Epithelial cell of esophagus (primary cell): ENCODE data around the gene RYR1.

Experiments used
- DNase-seq: peaks from one replicate; pipeline ENCODE4 v3.0.0; 2010; ENCODE audit warnings: low read depth
- H3K4me3 ChIP-seq: 2 replicates; pipeline ENCODE4 v1.5.1; 2011; ENCODE audit warnings: mild to moderate bottlenecking, low read length, control low read depth
- CTCF ChIP-seq: IDR thresholded peaks from 2 replicates; pipeline ENCODE4 v1.5.1; 2011; ENCODE audit warnings: low read depth, mild to moderate bottlenecking, low read length, control low read depth, inconsistent platforms; ENCODE audit not compliant: insufficient read depth; ENCODE audit errors: missing control alignments

The RYR1 gene

DNA sequence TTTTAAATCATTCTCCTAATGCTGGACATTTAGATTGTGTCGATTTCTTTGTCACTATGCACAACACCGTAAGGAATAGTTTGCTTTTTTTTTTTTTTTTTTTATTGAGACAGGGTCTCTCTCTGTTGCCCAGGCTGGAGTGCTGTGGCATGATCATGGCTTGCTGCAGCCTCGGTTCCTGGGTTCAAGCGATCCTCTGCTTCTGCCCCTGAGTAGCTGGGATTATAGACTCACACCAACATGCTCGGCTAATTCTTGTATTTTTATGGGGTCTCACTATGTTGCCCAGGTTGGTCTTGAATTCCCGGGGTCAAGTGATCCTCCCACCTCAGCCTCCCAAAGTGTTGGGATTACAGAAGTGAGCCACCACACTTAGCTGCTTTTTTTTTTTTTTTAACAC is 86.5 kb downstream of the RYR1 start:
- TF ChIP-seq CTCF = no peak
- no peak for DNase-seq

DNA sequence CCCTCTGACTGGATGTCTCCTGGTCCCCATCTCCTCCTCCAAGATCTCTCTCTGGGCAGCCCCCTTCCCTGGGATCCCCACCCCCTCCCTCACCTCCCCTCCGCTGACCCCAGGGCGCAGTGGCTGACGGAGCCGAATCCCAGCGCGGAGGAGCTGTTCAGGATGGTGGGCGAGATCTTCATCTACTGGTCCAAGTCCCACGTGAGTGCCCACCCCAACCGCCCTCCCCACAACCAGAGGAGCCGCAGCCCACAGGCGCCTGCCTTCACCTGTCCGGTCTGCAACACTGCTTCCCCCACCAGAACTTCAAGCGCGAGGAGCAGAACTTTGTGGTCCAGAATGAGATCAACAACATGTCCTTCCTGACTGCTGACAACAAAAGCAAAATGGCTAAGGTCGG is 89.4 kb downstream of the RYR1 start:
- no peak for TF ChIP-seq CTCF
- no peak for DNase-seq
- H3K4me3 ChIP-seq = no peak overlapping the region

More for the DNA sequence above, 86.5 kb downstream of the RYR1 start:
- no peak overlapping the region for H3K4me3 ChIP-seq

DNA sequence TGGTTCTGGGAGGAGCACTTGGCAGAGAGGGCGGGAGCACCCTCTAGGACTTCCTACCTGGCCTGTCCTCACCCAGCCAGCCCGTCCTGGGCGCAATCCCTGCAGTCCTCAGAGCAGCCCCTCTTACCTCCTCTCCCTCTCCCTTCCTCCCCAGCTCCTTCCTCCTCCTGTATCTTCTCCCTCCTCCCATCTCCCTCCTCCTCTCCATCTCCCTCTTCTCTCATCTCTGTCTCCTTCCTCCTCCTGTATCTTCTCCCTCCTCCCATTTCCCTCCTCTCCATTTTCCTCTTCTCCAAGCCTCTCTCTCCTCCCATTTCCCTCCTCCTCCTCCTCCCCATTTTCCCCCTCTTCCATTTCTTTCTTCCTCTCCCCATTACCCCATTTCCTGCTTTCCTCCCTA is 89.8 kb downstream of the RYR1 start:
- TF ChIP-seq CTCF = no peak
- no peak overlapping the region for H3K4me3 ChIP-seq
- DNase-seq = no peak

GRCh38 chr19:38524369-38524768 is 90.9 kb downstream of the RYR1 start:
- no peak for DNase-seq
- TF ChIP-seq CTCF = no peak

GRCh38 chr19:38524994-38525634 is 91.6 kb downstream of the RYR1 start:
- TF ChIP-seq CTCF = no peak
- no peak for DNase-seq
- no peak overlapping the region for H3K4me3 ChIP-seq

More at GRCh38 chr19:38524369-38524768, 90.9 kb downstream of the RYR1 start:
- no peak overlapping the region for H3K4me3 ChIP-seq

DNA sequence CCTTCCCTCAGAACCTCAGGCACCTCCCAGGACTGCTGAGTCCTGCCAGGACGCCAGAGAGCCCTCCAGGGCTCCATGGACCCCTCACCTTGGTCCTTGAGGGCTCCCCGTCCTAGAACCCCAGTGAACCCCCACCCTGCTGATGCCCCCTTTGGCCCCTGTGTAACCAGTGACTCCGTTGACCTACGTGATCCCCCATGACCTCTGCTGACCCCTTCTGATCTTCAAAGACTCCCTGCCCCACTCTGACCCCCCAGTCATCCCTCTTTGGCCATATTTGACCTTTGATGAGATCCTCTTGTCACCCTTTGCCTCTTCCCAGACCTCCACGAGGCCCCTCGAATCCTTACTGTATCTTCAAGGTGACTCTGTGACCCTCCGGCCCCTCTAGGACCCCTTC is 92.9 kb downstream of the RYR1 start:
- no peak overlapping the region for H3K4me3 ChIP-seq
- no peak for DNase-seq
- no peak for TF ChIP-seq CTCF

DNA sequence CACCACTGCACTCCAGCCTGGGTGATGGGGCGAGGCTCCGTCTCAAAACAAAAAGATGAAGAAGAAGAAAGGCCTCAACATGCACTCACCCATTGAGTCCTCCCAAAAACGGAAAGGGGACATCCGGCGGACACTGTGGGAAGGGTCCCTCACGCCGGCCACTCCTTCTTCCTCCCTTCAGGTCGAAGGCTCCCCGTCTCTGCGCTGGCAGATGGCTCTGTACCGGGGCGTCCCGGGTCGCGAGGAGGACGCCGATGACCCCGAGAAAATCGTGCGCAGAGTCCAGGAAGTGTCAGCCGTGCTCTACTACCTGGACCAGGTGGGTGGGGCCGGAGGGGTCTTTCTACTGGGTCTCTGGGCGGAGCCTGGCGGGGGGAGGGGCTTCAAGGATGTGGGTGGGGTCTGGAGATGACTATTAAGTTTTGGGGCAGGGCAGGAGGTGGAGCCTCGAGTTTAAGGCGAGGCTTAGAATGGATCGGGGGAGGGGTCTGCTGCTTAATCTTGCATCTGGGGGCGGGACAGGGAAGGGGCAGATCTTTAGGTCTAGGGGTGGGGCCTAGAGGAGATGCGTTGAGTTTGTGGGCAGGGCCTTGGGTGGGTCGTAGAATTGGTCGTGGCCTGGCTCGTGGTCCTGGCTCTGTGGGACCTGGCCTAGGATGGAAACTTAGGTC is 94.1 kb downstream of the RYR1 start:
- no peak for TF ChIP-seq CTCF
- no peak for DNase-seq
- no peak overlapping the region for H3K4me3 ChIP-seq
